WTC11 (cell line): ENCODE measurements around the gene BAMBI. TPM values are rescaled to one million over a fixed set of nuclear protein-coding genes. Genes with fewer than 3 reads are reported as not detected.

Source experiments
- ATAC-seq: fragments of 200-7000 bp; cut with Tn5 transposase; 2 replicates; pipeline ENCODE4 v1.10.0; 2021; ENCODE audit warnings: mild to moderate bottlenecking, moderate library complexity
- CTCF ChIA-PET: fragments of 300-600 bp; sonication (Branson Sonifier 250); formaldehyde crosslinking; loops from one replicate; lab custom pipeline; 2021; ENCODE audit warnings: antibody characterized with exemption; lab: Charles Lee
- POLR2A ChIA-PET: fragments of 350-600 bp; sonication (Branson Sonifier 250); formaldehyde crosslinking; loops from one replicate; lab custom pipeline; 2021; ENCODE audit warnings: antibody characterized with exemption; lab: Charles Lee
- DNase-seq: peaks from one replicate; pipeline ENCODE4 v3.0.0; 2021; ENCODE audit warnings: low spot score
- H3K27ac Mint-ChIP-seq: 2 replicates; pipeline ENCODE4 v1.8.0; 2021; ENCODE audit warnings: mixed read lengths
- H3K27me3 Mint-ChIP-seq: 2 replicates; pipeline ENCODE4 v1.8.0; 2021; ENCODE audit warnings: low read depth, mild to moderate bottlenecking, moderate library complexity, mixed read lengths
- H3K36me3 Mint-ChIP-seq: 2 replicates; pipeline ENCODE4 v1.8.0; 2021; ENCODE audit warnings: mixed read lengths
- H3K4me1 Mint-ChIP-seq: 2 replicates; pipeline ENCODE4 v1.8.0; 2022; ENCODE audit warnings: mixed read lengths
- H3K4me3 Mint-ChIP-seq: 2 replicates; pipeline ENCODE4 v1.8.0; 2021; ENCODE audit warnings: mild to moderate bottlenecking, moderate library complexity, mixed read lengths
- H3K9me3 Mint-ChIP-seq: 2 replicates; pipeline ENCODE4 v1.8.0; 2021; ENCODE audit warnings: mixed read lengths
- CBFB ChIP-seq: sonication (generic); formaldehyde crosslinking; IDR thresholded peaks from 2 replicates; pipeline ENCODE4 v1.8.1; 2022; ENCODE audit warnings: mild to moderate bottlenecking, low read depth, missing genetic modification reagents
- CREM ChIP-seq: sonication (generic); formaldehyde crosslinking; IDR thresholded peaks from 2 replicates; pipeline ENCODE4 v1.8.1; 2022; ENCODE audit warnings: mild to moderate bottlenecking, missing genetic modification reagents, moderate library complexity
- E2F5 ChIP-seq: sonication (generic); formaldehyde crosslinking; IDR thresholded peaks from 2 replicates; pipeline ENCODE4 v1.8.1; 2022; ENCODE audit warnings: mild to moderate bottlenecking, moderate library complexity, missing genetic modification reagents
- ELF4 ChIP-seq: sonication (generic); formaldehyde crosslinking; IDR thresholded peaks from 2 replicates; pipeline ENCODE4 v1.8.1; 2022; ENCODE audit warnings: low read depth, mild to moderate bottlenecking, moderate library complexity, missing genetic modification reagents
- FOXP1 ChIP-seq: sonication (generic); formaldehyde crosslinking; IDR thresholded peaks from 2 replicates; pipeline ENCODE4 v1.8.0; 2022; ENCODE audit warnings: missing genetic modification reagents, mild to moderate bottlenecking, moderate library complexity, borderline replicate concordance
- IRF2 ChIP-seq: sonication (generic); formaldehyde crosslinking; IDR thresholded peaks from 2 replicates; pipeline ENCODE4 v1.8.0; 2022; ENCODE audit warnings: low read depth, missing genetic modification reagents, borderline replicate concordance
- KAT7 ChIP-seq: sonication (generic); formaldehyde crosslinking; IDR thresholded peaks from 2 replicates; pipeline ENCODE4 v1.8.1; 2023; ENCODE audit warnings: missing genetic modification reagents, mild to moderate bottlenecking, borderline replicate concordance
- NFYB ChIP-seq: sonication (generic); formaldehyde crosslinking; conservative IDR thresholded peaks from 2 replicates; pipeline ENCODE4 v1.8.0; 2022; ENCODE audit warnings: low read depth, missing genetic modification reagents
- NR1H2 ChIP-seq: sonication (generic); formaldehyde crosslinking; IDR thresholded peaks from 2 replicates; pipeline ENCODE4 v1.9.0; 2021; ENCODE audit warnings: mild to moderate bottlenecking, moderate library complexity, missing genetic modification reagents
- NR3C1 ChIP-seq: sonication (generic); formaldehyde crosslinking; conservative IDR thresholded peaks from 2 replicates; pipeline ENCODE4 v1.8.1; 2023; ENCODE audit warnings: low read depth, mild to moderate bottlenecking, missing genetic modification reagents
- RORB ChIP-seq: fragments of 250-450 bp; sonication (Bioruptor Pico); IDR thresholded peaks from 2 replicates; pipeline ENCODE4 v1.9.0; 2021; ENCODE audit warnings: mild to moderate bottlenecking
- SMAD3 ChIP-seq: sonication (generic); formaldehyde crosslinking; IDR thresholded peaks from 2 replicates; pipeline ENCODE4 v1.8.0; 2022; ENCODE audit warnings: missing genetic modification reagents, mild to moderate bottlenecking, borderline replicate concordance
- SMAD4 ChIP-seq: sonication (generic); formaldehyde crosslinking; IDR thresholded peaks from 2 replicates; pipeline ENCODE4 v1.8.0; 2022; ENCODE audit warnings: mild to moderate bottlenecking, missing genetic modification reagents
- TEAD4 ChIP-seq: sonication (generic); formaldehyde crosslinking; IDR thresholded peaks from 2 replicates; pipeline ENCODE4 v1.8.0; 2022; ENCODE audit warnings: mild to moderate bottlenecking, missing genetic modification reagents
- ZNF219 ChIP-seq: sonication (generic); formaldehyde crosslinking; IDR thresholded peaks from 2 replicates; pipeline ENCODE4 v1.8.0; 2023; ENCODE audit warnings: missing genetic modification reagents, mild to moderate bottlenecking, borderline replicate concordance
- ZNF263 ChIP-seq: sonication (generic); formaldehyde crosslinking; IDR thresholded peaks from 2 replicates; pipeline ENCODE4 v1.8.1; 2022; ENCODE audit warnings: low read depth, mild to moderate bottlenecking, moderate library complexity, missing genetic modification reagents
- ZNF396 ChIP-seq: fragments of 250-450 bp; sonication (Bioruptor Pico); IDR thresholded peaks from 2 replicates; pipeline ENCODE4 v1.8.0; 2021; ENCODE audit warnings: mild to moderate bottlenecking, moderate library complexity, borderline replicate concordance
- ZNF416 ChIP-seq: fragments of 250-450 bp; sonication (Bioruptor Pico); IDR thresholded peaks from 2 replicates; pipeline ENCODE4 v1.9.0; 2021; ENCODE audit warnings: mild to moderate bottlenecking, inconsistent platforms
- ZNF671 ChIP-seq: fragments of 250-450 bp; sonication (Bioruptor Pico); IDR thresholded peaks from 2 replicates; pipeline ENCODE4 v1.8.0; 2021; ENCODE audit warnings: mild to moderate bottlenecking
- total RNA-seq: library from RNA; stranded (reverse); gene quantifications from 3 replicates; pipeline ENCODE4 v1.2.3, GENCODE V29; 2021
- TF ChIP-seq, protein P1 (sequence below): sonication (generic); formaldehyde crosslinking; IDR thresholded peaks from 2 replicates; pipeline ENCODE4 v1.8.1; 2022; ENCODE audit warnings: mild to moderate bottlenecking, missing genetic modification reagents, moderate library complexity, borderline replicate concordance
- TF ChIP-seq, protein P2 (sequence below): sonication (generic); formaldehyde crosslinking; IDR thresholded peaks from 2 replicates; pipeline ENCODE4 v1.8.0; 2023; ENCODE audit warnings: missing genetic modification reagents, mild to moderate bottlenecking, borderline replicate concordance
- TF ChIP-seq, protein P3 (sequence below): sonication (generic); formaldehyde crosslinking; IDR thresholded peaks from 2 replicates; pipeline ENCODE4 v1.8.1; 2023; ENCODE audit warnings: mild to moderate bottlenecking, missing genetic modification reagents
- TF ChIP-seq, protein P4 (sequence below): sonication (generic); formaldehyde crosslinking; IDR thresholded peaks from 2 replicates; pipeline ENCODE4 v1.8.0; 2022; ENCODE audit warnings: mild to moderate bottlenecking, missing genetic modification reagents

Gene BAMBI
- total RNA-seq, 1 experiment from 2014 or later: 29.0 TPM

DNA sequence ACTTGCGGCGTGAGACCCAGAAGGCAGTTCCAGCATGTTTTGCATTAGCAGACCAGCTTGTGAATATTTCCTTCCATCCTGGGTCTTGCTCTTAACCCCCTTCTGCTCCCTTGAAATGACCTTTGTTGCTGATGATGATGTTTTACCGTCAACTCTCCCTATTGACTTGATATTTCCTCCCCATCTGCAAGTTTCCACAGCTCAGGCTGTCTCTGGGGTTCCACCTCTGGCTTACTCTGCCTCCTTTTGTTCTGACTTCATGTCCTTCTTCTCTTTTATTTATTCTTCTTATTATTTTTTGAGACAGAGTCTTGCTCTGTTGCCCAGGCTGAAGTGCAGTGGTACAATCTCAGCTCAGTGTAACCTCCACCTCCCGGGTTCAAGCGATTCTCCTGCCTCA, 17.2 kb downstream of the BAMBI start:
- Mint-ChIP-seq H3K4me1 (peaks cover 14% of the 10 kb centered on the region), H3K36me3 (no peaks in the 10 kb centered on the region), H3K27ac (no peak overlapping the region), H3K4me3 (no peak overlapping the region), H3K27me3 (no peaks in the 10 kb centered on the region; the same call in 1 of the 2 replicates), H3K9me3 (no peaks in the 10 kb centered on the region)
- no peak for TF ChIP-seq ZNF671 (CRISPR knock-in tag)
- no peak for TF ChIP-seq IRF2 (CRISPR knock-in tag)
- no peak for TF ChIP-seq ZNF219 (CRISPR knock-in tag)
- TF ChIP-seq, protein P1, sequence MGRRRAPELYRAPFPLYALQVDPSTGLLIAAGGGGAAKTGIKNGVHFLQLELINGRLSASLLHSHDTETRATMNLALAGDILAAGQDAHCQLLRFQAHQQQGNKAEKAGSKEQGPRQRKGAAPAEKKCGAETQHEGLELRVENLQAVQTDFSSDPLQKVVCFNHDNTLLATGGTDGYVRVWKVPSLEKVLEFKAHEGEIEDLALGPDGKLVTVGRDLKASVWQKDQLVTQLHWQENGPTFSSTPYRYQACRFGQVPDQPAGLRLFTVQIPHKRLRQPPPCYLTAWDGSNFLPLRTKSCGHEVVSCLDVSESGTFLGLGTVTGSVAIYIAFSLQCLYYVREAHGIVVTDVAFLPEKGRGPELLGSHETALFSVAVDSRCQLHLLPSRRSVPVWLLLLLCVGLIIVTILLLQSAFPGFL (CRISPR knock-in tag): no peak
- TF ChIP-seq, protein P2, sequence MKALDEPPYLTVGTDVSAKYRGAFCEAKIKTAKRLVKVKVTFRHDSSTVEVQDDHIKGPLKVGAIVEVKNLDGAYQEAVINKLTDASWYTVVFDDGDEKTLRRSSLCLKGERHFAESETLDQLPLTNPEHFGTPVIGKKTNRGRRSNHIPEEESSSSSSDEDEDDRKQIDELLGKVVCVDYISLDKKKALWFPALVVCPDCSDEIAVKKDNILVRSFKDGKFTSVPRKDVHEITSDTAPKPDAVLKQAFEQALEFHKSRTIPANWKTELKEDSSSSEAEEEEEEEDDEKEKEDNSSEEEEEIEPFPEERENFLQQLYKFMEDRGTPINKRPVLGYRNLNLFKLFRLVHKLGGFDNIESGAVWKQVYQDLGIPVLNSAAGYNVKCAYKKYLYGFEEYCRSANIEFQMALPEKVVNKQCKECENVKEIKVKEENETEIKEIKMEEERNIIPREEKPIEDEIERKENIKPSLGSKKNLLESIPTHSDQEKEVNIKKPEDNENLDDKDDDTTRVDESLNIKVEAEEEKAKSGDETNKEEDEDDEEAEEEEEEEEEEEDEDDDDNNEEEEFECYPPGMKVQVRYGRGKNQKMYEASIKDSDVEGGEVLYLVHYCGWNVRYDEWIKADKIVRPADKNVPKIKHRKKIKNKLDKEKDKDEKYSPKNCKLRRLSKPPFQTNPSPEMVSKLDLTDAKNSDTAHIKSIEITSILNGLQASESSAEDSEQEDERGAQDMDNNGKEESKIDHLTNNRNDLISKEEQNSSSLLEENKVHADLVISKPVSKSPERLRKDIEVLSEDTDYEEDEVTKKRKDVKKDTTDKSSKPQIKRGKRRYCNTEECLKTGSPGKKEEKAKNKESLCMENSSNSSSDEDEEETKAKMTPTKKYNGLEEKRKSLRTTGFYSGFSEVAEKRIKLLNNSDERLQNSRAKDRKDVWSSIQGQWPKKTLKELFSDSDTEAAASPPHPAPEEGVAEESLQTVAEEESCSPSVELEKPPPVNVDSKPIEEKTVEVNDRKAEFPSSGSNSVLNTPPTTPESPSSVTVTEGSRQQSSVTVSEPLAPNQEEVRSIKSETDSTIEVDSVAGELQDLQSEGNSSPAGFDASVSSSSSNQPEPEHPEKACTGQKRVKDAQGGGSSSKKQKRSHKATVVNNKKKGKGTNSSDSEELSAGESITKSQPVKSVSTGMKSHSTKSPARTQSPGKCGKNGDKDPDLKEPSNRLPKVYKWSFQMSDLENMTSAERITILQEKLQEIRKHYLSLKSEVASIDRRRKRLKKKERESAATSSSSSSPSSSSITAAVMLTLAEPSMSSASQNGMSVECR (CRISPR knock-in tag): no peak
- no peak for TF ChIP-seq ELF4 (CRISPR knock-in tag)
- TF ChIP-seq TEAD4: no peak
- no peak for TF ChIP-seq CREM
- no peak for TF ChIP-seq NFYB (CRISPR knock-in tag)
- no peak for TF ChIP-seq FOXP1 (CRISPR knock-in tag)
- TF ChIP-seq NR3C1 (CRISPR knock-in tag): no peak
- no peak for TF ChIP-seq ZNF416 (CRISPR knock-in tag)
- no peak for TF ChIP-seq CBFB (CRISPR knock-in tag)
- no peak for TF ChIP-seq ZNF263 (CRISPR knock-in tag)
- TF ChIP-seq, protein P3, sequence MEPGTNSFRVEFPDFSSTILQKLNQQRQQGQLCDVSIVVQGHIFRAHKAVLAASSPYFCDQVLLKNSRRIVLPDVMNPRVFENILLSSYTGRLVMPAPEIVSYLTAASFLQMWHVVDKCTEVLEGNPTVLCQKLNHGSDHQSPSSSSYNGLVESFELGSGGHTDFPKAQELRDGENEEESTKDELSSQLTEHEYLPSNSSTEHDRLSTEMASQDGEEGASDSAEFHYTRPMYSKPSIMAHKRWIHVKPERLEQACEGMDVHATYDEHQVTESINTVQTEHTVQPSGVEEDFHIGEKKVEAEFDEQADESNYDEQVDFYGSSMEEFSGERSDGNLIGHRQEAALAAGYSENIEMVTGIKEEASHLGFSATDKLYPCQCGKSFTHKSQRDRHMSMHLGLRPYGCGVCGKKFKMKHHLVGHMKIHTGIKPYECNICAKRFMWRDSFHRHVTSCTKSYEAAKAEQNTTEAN: no peak
- ChIA-PET POLR2A (no interaction called here), CTCF (no interaction called here)
- ATAC-seq (no peak), DNase-seq (no peak)

GRCh38 chr10:28698075-28698474, 20.8 kb downstream of the BAMBI start:
- CTCF ChIA-PET: no interaction called here
- no peaks in the 10 kb centered on the region for H3K36me3 Mint-ChIP-seq
- no peak for TF ChIP-seq E2F5 (CRISPR knock-in tag)
- TF ChIP-seq KAT7 (CRISPR knock-in tag): no peak
- no peak for TF ChIP-seq SMAD3 (CRISPR knock-in tag)
- TF ChIP-seq FOXP1 (CRISPR knock-in tag): no peak
- TF ChIP-seq, protein P4, sequence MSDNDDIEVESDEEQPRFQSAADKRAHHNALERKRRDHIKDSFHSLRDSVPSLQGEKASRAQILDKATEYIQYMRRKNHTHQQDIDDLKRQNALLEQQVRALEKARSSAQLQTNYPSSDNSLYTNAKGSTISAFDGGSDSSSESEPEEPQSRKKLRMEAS (CRISPR knock-in tag): no peak
- no peak for TF ChIP-seq SMAD4 (CRISPR knock-in tag)
- TF ChIP-seq ZNF263 (CRISPR knock-in tag): no peak
- TF ChIP-seq ZNF396 (CRISPR knock-in tag): no peak
- no peak for TF ChIP-seq NR1H2 (CRISPR knock-in tag)
- no peak for TF ChIP-seq RORB (CRISPR knock-in tag)
- TF ChIP-seq, all 79 proteins: peak for 0
- no peak for ATAC-seq
- POLR2A ChIA-PET: no interaction called here
- H3K4me1 Mint-ChIP-seq: no peaks in the 10 kb centered on the region
- no peaks in the 10 kb centered on the region for H3K9me3 Mint-ChIP-seq
- no peaks in the 10 kb centered on the region; the same call in 1 of the 2 replicates for H3K27me3 Mint-ChIP-seq
- H3K27ac Mint-ChIP-seq: no peak overlapping the region
- DNase-seq: no peak
- H3K4me3 Mint-ChIP-seq: no peak overlapping the region
